RWPE1 (cell line): ENCODE results near the gene RASL10A.
"Not testable (repeated sequence)": the region's sequence is repeated elsewhere in the genome, so short reads cannot be mapped to it uniquely, and the experiment has no call there.

Experiments
- CTCF ChIA-PET: fragments of 350-600 bp; sonication (Branson Sonifier 250); formaldehyde crosslinking; extraction: SDS; loops from one replicate; lab custom pipeline; 2021; lab: Yijun Ruan, JAX
- POLR2A ChIA-PET: fragments of 400-600 bp; formaldehyde crosslinking; extraction: SDS; loops from one replicate; lab custom pipeline; 2020; ENCODE audit warnings: antibody characterized with exemption; ENCODE audit not compliant: low non-redundant PET; lab: Yijun Ruan, JAX
- DNase-seq: peaks from one replicate; pipeline ENCODE4 v3.0.0; 2012; ENCODE audit warnings: low spot score
- H3K27ac ChIP-seq: fragments of 450-650 bp; 2 replicates; pipeline ENCODE4 v1.5.1; 2017
- TF ChIP-seq, protein P1 (sequence below): fragments of 450-650 bp; conservative IDR thresholded peaks from 2 replicates; pipeline ENCODE4 v1.5.1; 2017; ENCODE audit warnings: low read depth, mild to moderate bottlenecking

Gene RASL10A

DNA sequence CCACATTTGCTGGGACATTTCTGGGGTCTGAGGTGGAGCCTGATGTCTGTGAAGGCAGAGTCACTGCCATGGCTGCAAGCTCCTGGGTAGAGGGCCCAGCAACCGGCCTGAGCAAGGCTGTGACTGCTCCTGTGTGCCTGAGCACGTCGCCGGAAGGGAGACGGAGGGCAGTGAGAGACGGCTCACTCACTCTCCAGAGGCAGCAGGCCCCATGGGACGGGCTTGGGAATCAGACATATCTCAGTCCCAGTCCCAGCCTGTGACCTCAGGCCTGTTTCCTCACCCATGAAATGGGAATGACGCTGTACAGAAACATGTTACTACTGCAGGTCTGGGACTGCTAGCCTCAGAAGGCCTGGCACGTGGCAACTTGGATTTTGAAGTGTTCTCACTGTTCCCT lies 36.4 kb upstream of the RASL10A start:
- TF ChIP-seq, protein P1, sequence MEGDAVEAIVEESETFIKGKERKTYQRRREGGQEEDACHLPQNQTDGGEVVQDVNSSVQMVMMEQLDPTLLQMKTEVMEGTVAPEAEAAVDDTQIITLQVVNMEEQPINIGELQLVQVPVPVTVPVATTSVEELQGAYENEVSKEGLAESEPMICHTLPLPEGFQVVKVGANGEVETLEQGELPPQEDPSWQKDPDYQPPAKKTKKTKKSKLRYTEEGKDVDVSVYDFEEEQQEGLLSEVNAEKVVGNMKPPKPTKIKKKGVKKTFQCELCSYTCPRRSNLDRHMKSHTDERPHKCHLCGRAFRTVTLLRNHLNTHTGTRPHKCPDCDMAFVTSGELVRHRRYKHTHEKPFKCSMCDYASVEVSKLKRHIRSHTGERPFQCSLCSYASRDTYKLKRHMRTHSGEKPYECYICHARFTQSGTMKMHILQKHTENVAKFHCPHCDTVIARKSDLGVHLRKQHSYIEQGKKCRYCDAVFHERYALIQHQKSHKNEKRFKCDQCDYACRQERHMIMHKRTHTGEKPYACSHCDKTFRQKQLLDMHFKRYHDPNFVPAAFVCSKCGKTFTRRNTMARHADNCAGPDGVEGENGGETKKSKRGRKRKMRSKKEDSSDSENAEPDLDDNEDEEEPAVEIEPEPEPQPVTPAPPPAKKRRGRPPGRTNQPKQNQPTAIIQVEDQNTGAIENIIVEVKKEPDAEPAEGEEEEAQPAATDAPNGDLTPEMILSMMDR: no peak
- ChIA-PET CTCF (no interaction called here), POLR2A (interaction anchor here (0.5 kb wide), 1 partner anchor 16 kb away, joined by 4 read pairs; no protein-coding TSS in a partner anchor)
- no peak for DNase-seq
- no peak overlapping the region for H3K27ac ChIP-seq

DNA sequence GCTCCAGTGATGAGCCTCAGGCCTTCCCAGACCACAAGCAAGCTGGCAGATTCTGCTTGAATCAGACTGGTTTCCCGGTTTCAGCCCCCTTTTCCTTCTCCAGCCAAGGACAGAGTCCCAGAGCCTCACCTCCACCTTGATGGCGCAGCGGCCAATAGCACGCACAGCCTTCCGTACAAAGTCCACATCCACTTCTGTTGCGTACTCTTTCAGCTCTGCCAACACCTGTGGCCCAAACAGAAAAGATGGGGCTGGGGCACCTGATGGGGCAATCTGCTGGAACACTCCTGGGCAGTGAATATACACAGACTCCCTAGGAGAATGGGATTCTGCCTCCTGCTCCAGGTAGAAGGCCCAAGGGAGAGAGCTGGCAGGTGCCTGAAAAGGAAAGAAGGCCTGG lies 35.5 kb upstream of the RASL10A start:
- TF ChIP-seq, protein P1: no peak
- ChIA-PET POLR2A (no interaction called here), CTCF (no interaction called here)
- no peak overlapping the region for H3K27ac ChIP-seq
- no peak for DNase-seq

DNA sequence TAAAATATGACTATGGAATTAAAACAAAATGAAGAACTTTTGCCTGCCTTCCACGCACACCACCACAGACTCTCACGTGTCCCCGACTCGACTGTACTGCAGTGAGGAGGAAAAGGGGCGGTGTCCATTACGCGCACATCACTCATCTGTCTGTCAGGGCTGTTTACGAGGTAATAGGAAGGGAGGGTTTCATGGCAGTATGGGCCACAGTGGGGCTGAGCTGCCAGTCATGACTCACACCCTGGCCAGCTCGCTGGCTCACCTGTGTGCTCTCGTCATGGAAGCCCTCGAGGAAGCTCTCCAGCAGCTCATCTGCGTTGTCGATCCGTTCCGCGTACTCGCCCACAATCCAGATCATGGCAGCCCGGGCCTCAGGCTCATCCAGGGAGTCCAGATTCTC lies 33.5 kb upstream of the RASL10A start:
- DNase-seq: peak; percentile 94
- CTCF ChIA-PET: no interaction called here
- peak overlapping the region; percentile 64 for H3K27ac ChIP-seq
- POLR2A ChIA-PET: no interaction called here
- TF ChIP-seq, protein P1: no peak

DNA sequence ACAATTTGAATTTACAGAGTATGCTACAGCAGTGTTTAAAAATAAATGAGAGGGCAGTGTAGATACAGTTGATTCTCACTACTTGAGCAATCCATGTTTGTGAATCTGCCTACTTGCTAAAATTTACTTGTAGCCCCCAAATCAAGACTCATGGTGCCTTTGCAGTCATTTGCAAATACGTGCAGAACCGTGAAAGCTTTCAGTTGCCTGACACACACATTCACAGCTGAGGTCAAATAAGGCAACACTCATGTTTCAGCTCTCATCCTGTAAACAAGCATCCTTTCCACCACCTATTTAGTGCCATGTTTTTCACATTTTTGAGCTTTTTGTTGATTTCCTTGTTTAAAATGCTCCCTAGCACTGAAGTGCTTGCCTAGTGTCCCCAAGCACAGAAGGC lies 32.5 kb upstream of the RASL10A start:
- TF ChIP-seq, protein P1: no peak
- CTCF ChIA-PET: no interaction called here
- no peak overlapping the region for H3K27ac ChIP-seq
- POLR2A ChIA-PET: no interaction called here
- no peak for DNase-seq

DNA sequence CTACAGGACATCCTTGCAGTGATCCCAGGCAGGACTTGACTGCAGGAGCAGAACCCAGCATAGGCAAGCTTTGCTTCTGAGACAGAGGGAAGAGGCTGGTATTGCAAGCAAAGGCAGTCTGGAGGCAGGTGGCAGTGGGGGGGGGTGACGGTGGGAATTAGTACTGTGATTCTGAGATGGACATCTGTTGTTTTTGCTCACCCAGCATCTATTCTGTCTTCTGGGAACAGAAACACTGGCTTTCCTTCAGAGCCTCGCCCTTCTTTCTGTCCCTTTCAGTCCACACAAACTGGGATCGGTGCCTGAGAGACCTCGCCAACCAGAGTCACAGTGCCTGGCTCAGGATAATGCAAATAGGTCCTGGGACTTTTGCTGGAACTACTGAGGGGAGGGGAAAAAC lies 31.2 kb upstream of the RASL10A start:
- TF ChIP-seq, protein P1: no peak
- ChIA-PET CTCF (no interaction called here), POLR2A (no interaction called here)
- H3K27ac ChIP-seq: peak overlapping the region; percentile 4; the same call in 1 of the 2 replicates
- DNase-seq: no peak

DNA sequence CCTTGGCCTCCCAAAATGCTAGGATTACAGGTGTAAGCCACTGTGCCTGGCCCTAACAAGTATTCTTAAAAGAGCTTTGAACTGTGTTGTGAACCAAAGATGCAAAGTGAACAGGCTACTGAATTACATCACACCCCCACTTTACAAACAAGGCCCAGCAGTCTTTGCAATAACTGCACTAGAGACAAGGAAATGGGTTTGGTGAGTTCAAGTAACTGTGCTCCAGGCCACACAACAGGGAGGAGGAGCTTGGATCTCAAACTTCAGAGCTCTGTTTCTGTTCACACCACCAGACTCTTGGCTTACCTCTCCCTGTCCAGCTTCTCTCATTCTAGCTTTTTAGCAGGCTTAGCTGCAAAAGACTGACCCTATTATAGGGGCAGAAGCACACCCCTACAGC lies 30.4 kb upstream of the RASL10A start:
- no peak for DNase-seq
- ChIA-PET POLR2A (interaction anchor here (0.6 kb wide), 1 partner anchor 82 kb away, joined by 3 read pairs; no protein-coding TSS in a partner anchor), CTCF (no interaction called here)
- no peak overlapping the region for H3K27ac ChIP-seq
- TF ChIP-seq, protein P1: no peak

DNA sequence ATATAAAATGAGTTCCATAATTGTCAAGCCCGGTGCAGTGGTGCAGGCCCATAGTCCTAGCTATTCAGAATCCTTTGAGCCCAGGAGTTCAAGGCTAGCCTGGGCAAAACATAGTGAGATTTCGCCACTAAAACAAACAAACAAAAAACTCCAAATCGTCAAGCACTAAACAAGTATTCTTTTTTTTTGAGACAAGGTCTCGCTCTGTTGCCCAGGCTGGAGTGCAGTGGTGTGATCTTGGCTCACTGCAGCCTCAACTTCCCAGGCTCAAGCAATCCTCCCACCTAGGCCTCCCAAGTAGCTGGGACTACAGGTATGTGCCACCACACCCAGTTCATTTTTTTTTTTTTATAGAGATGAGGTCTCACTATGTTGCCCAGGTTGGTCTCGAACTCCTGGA lies 29.4 kb upstream of the RASL10A start:
- POLR2A ChIA-PET, CTCF ChIA-PET, DNase-seq: not testable (repeated sequence)
- H3K27ac ChIP-seq: peak overlapping the region; percentile 77
